Fibroblast of lung (primary cell): ENCODE results near the gene CCDC192.

ENCODE experiments used
- EZH2 ChIP-seq: IDR thresholded peaks from 2 replicates; pipeline ENCODE4 v1.5.1; 2012; ENCODE audit warnings: low read length, control low read depth, mild to moderate bottlenecking; ENCODE audit errors: missing control alignments
- TF ChIP-seq, protein P1 (sequence below), 2 donors: IDR thresholded peaks in 1 of 2; conservative IDR thresholded peaks in 1 of 2; 1 replicate in 1 of 2; 2 replicates in 1 of 2; pipeline ENCODE4 v1.5.1; 2011 to 2012; ENCODE audit warnings: low read length in 2 of 2, control low read depth in 1 of 2, inconsistent platforms in 1 of 2, low read depth in 1 of 2, mild to moderate bottlenecking in 1 of 2

DNA sequence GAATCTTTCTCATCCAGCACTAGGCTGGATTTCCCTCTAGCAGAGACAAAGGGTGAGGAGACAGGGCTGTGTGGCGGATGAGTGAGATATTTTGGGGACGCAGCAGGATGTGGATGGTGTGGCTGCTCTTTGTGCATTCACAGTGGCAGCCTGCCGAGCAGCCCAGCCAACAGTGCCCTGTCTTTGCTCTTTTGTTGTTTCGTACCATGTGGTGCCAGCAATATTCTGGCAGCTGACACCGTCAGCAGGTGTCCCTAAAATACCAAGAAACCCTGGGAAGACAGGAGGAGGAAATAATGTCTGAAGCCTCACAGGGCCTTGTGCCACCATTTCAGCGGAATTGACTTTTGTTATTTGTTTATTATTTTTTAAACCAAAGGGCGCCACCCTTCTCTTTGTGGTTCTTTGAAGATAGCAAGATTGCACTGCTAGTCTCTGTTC lies 141.4 kb downstream of the CCDC192 start:
- TF ChIP-seq, protein P1, sequence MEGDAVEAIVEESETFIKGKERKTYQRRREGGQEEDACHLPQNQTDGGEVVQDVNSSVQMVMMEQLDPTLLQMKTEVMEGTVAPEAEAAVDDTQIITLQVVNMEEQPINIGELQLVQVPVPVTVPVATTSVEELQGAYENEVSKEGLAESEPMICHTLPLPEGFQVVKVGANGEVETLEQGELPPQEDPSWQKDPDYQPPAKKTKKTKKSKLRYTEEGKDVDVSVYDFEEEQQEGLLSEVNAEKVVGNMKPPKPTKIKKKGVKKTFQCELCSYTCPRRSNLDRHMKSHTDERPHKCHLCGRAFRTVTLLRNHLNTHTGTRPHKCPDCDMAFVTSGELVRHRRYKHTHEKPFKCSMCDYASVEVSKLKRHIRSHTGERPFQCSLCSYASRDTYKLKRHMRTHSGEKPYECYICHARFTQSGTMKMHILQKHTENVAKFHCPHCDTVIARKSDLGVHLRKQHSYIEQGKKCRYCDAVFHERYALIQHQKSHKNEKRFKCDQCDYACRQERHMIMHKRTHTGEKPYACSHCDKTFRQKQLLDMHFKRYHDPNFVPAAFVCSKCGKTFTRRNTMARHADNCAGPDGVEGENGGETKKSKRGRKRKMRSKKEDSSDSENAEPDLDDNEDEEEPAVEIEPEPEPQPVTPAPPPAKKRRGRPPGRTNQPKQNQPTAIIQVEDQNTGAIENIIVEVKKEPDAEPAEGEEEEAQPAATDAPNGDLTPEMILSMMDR (conservative IDR thresholded peaks at IDR 0.05 in 1 of 2, IDR thresholded peaks at IDR 0.05 in 1 of 2; ENCODE audit: low read depth in 1 of 2, low read length in 2 of 2): no peak
- TF ChIP-seq EZH2: no peak
